IPS-NIHi7 (cell line): ENCODE measurements around the gene HDAC3.
A peak's percentile ranks its signal among the peaks of the same experiment; 100 is the strongest.

Source experiments
- DNase-seq: peaks from one replicate; pipeline ENCODE4 v3.0.0; 2012; ENCODE audit warnings: mixed read lengths; ENCODE audit errors: extremely low spot score

Gene HDAC3

DNA sequence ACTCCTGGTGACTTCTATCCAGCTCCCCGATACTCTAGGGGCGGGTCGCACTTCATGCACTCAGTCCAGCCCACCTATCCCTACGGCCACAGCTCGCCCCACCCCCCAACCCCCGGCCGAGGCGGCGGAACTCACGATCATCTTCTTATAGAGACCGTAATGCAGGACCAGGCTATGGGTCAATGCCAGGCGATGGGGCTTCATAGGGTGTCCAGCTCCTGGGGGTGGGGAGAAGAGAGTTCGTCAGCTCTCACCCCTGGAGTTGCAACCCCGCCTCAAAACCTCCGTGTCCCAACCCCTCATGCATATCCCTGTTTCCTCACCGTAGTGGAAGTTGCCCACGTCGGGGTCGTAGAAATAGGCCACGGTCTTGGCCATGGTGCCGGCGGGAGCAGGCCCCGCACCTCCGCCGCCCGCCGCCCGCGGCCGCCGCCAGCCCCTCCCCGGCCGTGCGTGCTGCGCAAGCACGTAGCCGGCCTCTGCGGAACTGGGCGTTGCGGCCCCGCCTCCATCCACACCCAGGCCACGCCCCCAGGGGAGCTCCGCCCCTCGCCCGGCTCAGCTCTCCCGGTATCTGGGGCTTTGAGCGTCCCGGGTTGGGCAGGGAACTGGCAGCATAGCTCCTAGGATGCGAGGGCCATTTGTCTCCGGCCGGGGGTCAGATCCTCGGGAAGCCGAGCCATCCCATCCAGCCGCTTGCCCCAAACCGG, at the start of gene HDAC3, which contains the start of gene RELL2:
Gene HDAC3 (minus strand): TSS at position 437 of the 710 bp plus-strand sequence. CDS start 59 bp downstream, at position 378.
Gene RELL2 (plus strand): TSS at position 585 of the 710 bp plus-strand sequence. CDS start 1,229 bp downstream, outside the sequence.
- DNase-seq: peak; percentile 97

DNA sequence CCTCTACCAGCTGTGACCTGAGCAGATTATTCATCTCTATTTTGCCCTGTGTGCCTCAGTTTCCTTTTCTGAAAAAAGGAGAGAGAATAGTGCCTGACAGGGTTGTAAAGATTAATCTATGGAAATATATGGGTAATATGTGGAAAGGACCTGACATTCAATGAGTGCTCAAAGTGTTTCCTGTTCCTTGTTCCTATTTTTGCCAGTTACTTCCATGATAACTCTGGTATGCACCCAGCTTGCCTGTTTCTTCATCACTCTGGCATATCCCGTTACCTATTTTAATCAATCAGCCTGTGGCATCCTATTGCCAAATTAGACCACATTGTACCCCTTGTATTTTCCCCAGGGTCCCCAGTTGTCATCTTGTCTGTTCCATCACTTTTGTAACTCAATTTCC, 48.9 kb upstream of the HDAC3 start:
- DNase-seq: no peak

- no peak for DNase-seq
Observed at GRCh38 chr5:141683596-141684141, 47.0 kb upstream of the HDAC3 start.

DNA sequence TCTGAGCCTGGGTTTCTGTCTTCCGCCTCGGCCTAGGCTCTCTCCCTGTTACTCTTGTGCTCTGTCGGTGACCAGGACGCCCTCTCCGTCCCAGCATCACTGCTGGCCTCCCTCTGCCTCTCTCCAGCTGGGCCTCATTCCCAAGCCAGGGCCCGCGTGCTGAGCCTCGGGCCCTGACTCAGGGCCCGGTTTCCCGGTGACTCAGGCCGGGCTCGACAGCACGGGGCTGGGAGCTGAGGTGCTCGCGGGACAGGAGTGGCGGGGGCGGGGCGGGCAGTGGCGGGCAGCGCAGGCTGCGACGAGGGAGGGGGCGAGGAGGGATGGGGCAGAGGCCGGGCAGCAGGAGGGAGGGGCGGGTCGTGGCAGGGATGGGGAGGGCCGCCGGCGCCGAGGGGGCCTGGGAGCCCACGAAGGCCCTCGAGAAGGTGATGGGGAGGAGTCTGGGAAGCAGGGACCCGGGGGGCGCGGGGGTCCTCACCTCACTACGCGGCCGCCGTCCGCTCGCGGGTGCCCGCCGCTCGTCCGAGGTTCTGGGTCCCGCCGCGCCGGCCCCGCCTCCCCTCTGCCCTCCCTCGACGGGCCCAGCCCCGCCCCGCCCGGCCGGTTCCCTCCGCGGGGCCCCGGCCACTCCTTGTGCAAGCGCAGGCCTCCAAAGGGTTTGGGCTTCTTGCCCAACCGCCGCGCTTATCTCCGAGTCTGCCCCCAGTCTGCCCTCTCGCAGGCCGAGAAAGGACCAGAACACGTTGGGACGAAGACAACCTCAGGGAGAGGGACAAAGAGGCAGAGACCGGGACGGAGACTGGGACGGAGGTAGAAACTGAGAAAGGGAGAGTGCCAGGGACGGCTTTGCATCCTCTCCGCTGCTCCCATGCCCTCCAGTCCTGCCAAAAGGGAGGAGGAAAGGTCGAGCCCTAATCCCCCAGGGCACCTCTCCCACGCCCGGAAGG, 45.3 kb upstream of the HDAC3 start, which contains the start of gene ARAP3:
Gene ARAP3 (minus strand): TSS at position 536 of the 947 bp plus-strand sequence. CDS start 1,744 bp downstream, outside the sequence.
- DNase-seq: peak; percentile 75

- no peak for DNase-seq
Observed at GRCh38 chr5:141681295-141681694, 44.6 kb upstream of the HDAC3 start.

GRCh38 chr5:141680751-141681201, 44.1 kb upstream of the HDAC3 start:
- peak; percentile 88 for DNase-seq

GRCh38 chr5:141680178-141680577, 43.5 kb upstream of the HDAC3 start:
- no peak for DNase-seq

GRCh38 chr5:141677415-141677814, 40.8 kb upstream of the HDAC3 start:
- DNase-seq: peak; percentile 65

- DNase-seq: no peak
Observed at GRCh38 chr5:141675672-141676071, 39.0 kb upstream of the HDAC3 start.

- DNase-seq: peak; percentile 70
Observed at GRCh38 chr5:141674747-141675146, 38.1 kb upstream of the HDAC3 start.

DNA sequence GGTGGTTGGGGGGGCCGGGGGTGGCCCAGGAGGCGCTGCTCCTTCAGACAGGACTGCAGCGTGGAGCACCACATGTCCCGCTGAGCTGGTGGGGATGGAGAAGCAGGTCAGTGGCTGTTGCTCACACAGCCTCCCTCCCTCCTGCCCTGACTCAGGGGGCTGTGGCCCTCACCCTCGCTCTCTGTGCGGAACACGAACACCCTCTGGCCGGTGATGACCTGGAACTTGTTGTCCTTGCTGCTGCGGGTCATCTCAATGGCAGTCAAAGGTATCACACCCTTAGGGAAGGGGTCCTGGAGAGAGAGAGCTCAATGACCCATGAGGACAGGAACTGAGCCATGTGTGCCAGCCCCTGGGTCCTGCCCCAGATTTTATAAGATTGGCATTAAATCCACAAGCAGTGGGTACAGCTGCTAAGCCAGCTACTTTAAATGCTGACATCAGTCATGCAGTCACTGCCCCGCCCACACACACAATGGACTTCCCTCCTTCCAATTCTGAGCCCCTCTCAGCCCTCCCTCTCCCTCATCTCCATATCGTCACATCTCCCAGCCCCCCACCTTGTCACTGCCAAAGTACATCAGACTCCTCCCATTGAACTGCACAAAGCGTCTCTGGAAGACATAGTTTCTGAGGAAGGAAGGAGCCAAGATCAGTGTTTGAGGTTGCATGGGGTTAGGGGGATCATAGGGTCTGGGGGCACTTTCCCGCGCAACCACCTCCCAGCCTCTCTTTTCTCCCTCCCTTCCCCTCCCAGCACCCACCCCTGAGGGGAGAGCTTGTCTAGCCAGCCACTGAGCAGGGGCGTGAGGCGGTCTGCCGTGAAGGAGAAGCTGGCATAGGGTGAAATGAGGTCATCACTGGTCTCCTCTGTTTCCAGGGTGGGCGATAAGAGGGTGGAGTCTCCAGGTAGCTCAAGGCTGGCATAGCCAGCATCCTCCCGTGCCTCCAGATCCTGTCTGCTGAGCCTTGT, 36.5 kb upstream of the HDAC3 start:
- peak; percentile 31 for DNase-seq

- no peak for DNase-seq
Observed at GRCh38 chr5:141672071-141672840, 35.6 kb upstream of the HDAC3 start.

GRCh38 chr5:141669520-141669919, 32.9 kb upstream of the HDAC3 start:
- DNase-seq: peak; percentile 27

- DNase-seq: no peak
Observed at GRCh38 chr5:141668601-141669265, 32.1 kb upstream of the HDAC3 start.

DNA sequence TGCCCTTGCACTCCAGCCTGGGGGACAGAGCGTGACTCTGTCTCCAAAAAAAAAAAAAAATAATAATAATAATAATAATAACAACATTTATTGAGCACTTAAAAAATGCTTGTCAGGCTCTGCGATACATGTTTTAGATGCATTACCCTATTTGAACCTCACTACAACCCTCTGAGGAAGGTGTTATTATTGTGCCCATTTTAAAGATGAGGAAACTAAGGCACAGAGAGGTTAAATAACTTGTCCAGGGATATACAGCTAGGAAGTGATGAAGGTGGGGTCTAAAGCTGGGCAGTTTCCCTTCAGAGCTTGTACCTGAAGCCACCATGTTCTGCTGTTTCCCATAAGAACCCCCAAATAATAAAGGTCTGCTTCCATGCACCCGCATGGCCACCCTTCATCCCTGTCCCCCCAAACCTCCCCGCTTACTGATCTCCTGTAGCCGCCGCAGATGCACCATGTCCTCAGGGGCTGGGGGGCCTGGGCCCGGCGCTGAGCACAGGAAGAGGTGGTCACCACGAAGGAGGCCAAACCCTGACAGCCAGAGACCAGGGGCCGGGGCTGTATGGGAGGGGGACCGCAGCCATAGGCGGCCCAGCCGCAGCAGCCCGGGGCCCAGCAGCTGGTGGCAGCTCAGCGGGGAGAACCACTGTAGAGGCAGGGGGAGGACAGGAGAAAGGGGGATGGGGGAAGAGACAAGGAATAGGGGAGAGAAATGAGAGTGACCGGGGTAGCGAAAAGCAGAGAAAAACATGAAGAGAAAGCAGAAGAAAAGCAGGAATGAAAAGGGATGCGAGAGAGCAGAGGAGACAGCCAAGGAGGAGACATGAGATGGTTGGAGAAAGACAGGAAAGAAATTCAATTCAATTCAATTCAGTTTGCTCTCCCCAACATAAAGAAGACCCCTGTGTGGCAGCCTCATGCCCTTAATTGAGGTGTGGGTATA, 29.6 kb upstream of the HDAC3 start:
- DNase-seq: no peak

- DNase-seq: peak; percentile 89
Observed at GRCh38 chr5:141664733-141665461, 28.2 kb upstream of the HDAC3 start.

DNA sequence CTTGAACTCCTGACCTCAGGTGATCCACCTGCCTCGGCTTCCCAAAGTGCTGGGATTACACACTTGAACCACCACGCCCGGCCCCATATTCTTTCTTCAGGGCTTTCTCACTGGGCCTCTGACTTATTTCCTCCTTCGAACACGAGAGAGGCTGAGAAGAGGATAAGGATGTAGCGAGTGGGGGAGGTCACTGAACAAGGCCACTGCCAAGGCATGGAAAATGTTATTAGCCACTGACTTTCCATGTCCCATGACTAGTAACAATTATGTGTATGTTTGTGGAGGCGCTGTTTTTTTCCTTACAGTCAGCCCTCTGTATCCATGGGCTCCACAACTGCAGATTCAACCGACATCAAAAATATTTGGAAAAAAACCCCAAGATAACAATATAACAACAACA, 26.9 kb upstream of the HDAC3 start:
- DNase-seq: no peak

GRCh38 chr5:141662028-141662427, 25.4 kb upstream of the HDAC3 start:
- DNase-seq: no peak
